ENCODE data around the gene DHCR7. TPM values are rescaled to one million over a fixed set of nuclear protein-coding genes. Genes with fewer than 3 reads are reported as not detected.
"Not testable (repeated sequence)": the region's sequence is repeated elsewhere in the genome, so short reads cannot be mapped to it uniquely, and the experiment has no call there.

The DHCR7 gene
- total RNA-seq, 1 experiment from 2014 or later: 15.4 TPM

DNA sequence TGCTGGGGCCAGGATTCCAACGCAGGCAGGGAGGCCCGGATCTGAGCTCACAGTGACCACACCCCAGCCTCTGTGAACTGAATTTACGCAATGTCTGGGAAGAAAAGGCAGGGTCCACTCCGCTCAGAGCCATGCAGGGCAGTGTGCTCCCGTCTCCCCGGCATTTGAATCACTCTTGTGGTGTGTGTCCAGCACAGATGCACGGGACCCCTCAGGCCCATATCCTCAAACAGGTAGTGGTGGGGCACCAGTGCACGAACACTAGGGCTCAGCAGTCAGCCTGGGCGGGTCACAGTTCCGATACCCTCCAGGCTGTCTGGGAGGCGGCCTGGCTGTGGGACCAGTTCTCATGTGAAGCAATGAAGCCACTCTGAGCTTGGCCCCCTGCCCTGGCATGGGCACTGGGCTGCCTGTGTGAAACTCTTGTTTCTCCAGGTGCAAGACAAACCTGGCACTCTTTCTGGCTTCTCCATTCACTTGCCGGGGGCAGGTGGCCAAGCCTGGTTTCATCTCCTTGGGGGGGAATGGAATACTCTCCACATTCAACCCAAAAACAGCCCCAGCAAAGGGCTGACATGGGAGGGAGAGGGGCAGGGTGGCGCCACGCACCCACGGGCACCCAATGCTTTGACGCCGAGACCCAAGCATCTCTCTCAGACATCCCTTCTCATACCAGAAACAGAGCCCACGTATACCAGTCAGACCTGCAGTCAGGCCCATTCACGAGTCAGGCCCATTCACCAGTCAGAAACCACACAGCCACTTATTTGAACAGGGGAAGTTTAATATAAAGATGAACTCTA, 14.3 kb downstream of the DHCR7 start:
- DNase-seq (ENCODE audit: low read depth in 1 of 2, low spot score in 2 of 2): no peak
- Histone ChIP-seq H3K27ac (no peak overlapping the region), H3K4me1 (replicated peaks) (no peaks in the 10 kb centered on the region), H3K4me3 (no peak overlapping the region), H3K9me3 (replicated peaks) (no peaks in the 10 kb centered on the region), H3K27me3 (replicated peaks) (no peaks in the 10 kb centered on the region), H3K36me3 (no peaks in the 10 kb centered on the region)

DNA sequence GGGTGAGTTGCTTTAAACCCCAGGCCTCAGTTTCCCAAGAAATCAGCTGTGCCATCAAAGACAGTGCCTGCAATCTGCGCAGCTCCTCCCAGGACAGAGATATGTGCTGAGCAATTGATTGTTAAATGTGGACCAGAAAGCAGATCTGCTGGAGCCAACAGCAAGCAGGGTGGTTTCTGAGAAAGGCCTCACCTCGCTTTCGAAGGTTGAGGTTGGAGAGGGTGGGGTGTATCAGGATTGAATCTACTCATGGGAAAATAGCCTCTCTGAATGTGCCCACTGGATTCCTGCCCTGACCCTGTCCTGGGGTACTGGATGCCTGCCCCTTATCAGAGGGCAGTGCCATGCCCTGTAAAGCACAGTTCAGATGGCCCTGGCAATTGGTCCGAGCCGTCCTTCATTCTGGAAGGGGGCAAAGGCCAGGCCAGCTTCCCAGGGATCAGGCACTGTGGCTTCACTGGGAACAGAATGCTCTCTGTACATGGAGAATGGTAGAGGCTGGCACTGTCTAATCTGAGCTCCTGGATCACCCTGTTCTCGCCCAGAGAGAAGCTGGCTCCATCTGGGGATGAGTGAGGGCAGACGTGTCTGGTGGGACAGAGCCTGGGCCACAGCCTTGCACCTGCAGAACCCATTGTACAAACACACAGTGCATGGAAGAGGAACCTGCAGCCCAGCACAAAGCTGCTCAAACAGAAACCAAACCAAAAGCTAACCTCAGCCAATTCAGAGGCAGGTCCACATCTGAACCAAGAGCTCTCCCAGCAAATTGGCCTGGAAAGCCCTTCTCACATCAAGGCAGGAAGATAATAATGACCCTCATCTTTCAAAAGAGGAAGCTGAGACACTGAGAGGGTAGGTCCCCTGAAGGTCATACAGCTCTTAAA, 15.2 kb downstream of the DHCR7 start:
- Histone ChIP-seq H3K4me1 (replicated peaks) (no peaks in the 10 kb centered on the region), H3K36me3 (no peaks in the 10 kb centered on the region), H3K27ac (no peak overlapping the region), H3K9me3 (replicated peaks) (no peaks in the 10 kb centered on the region), H3K4me3 (no peak overlapping the region), H3K27me3 (replicated peaks) (no peaks in the 10 kb centered on the region)
- DNase-seq (ENCODE audit: low read depth in 1 of 2, low spot score in 2 of 2): no peak

DNA sequence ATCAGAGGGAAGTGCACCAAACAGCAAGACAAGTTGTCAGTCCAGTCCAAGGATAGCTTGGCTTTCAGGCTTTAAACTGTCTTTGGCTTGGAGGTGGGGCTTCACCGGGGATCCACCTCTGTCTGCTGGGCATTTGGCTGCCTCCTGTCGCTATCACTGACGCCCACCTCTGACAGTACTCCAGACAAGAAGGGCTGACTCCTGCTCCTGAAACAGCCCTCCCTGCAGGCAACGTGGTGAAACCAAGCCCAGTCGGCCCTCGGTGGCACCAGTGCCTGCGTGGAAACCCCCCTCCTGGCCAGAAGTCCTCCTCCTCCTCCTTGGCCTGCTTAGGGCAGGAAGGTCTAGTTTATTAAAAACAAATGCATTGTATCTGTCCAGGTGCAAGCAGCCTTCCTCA, 16.9 kb downstream of the DHCR7 start:
- no peaks in the 10 kb centered on the region for H3K36me3 ChIP-seq
- H3K27me3 ChIP-seq (replicated peaks): no peaks in the 10 kb centered on the region
- H3K4me1 ChIP-seq (replicated peaks): no peaks in the 10 kb centered on the region
- H3K9me3 ChIP-seq (replicated peaks): no peaks in the 10 kb centered on the region
- no peak overlapping the region for H3K27ac ChIP-seq
- no peak overlapping the region for H3K4me3 ChIP-seq
- no peak for DNase-seq (ENCODE audit: low read depth in 1 of 2, low spot score in 2 of 2)

DNA sequence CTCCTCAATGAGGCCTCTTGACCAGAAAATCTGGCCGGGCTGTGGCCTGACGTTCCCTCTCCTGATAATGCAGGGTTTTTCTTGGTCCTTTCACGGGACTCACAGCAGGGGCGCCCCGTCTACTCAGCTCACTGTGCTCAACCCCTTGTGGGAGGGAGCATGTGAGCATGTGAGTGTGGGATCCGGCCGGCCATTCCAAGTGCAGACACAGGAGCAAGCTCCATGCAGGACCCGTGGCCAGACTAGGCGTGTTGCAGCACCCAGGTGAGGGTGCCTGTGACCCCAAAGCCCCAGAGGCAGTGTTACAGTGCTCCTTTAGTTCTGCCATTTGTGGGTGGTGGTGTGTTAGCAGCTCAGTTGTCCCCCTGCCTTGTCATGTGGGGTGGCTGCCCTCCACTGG, 18.0 kb downstream of the DHCR7 start:
- H3K4me3 ChIP-seq: no peak overlapping the region
- no peak for DNase-seq (ENCODE audit: low read depth in 1 of 2, low spot score in 2 of 2)
- no peaks in the 10 kb centered on the region for H3K9me3 ChIP-seq (replicated peaks)
- no peaks in the 10 kb centered on the region for H3K36me3 ChIP-seq
- H3K27ac ChIP-seq: no peak overlapping the region
- H3K4me1 ChIP-seq (replicated peaks): no peaks in the 10 kb centered on the region
- H3K27me3 ChIP-seq (replicated peaks): no peaks in the 10 kb centered on the region

DNA sequence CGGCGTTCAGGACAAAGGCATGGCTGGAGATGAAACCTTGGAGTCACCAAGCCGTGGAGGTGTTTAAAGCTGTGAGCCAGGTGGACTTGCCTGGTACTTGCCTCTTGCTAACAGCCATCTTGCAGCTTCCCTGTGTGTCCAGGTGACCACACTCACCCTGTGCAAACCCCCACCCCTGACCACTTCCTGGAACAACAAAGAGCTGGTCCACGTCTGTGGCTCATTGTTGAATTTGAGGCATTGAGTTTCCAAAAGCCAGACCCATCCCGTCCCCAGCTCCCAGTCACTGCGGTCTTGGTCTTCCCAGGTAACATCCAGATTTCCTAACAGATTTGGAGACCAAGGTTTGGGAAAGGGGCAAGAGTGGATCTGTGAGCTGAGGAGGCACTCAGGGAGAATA, 18.5 kb downstream of the DHCR7 start:
- no peak overlapping the region for H3K27ac ChIP-seq
- H3K9me3 ChIP-seq (replicated peaks): no peaks in the 10 kb centered on the region
- H3K4me1 ChIP-seq (replicated peaks): no peaks in the 10 kb centered on the region
- no peaks in the 10 kb centered on the region for H3K36me3 ChIP-seq
- DNase-seq (ENCODE audit: low read depth in 1 of 2, low spot score in 2 of 2): no peak
- H3K4me3 ChIP-seq: no peak overlapping the region
- no peaks in the 10 kb centered on the region for H3K27me3 ChIP-seq (replicated peaks)

DNA sequence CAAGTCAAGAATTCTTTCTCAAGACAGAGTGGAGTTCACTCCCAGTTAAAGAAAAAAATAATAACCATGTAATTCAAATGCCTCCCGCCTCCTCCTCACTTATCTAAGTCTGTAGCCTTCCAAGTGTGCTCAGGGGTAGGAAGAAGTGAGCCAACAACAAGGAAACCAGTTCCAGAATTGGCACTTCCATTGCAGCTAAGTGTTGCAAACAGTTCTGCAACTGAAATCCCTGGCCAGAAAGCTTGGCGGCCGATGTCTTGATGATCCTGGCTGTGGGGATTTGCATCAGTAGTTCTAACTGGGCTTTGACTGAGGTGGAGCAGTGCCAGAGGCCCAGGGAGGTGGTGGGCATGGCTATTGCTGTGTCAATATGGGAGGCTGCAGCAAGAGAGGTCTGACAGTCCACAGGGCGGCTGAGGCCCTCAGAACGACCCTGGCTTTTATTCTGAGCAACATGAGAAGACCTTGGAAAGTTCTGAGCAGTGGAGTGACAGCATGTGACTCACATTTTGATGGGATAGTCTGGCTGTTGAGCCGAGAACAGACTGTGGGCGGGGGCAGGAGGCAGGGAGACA, 19.2 kb downstream of the DHCR7 start:
- H3K4me3 ChIP-seq: no peak overlapping the region
- DNase-seq (ENCODE audit: low read depth in 1 of 2, low spot score in 2 of 2): no peak
- H3K36me3 ChIP-seq: no peaks in the 10 kb centered on the region
- H3K27ac ChIP-seq: no peak overlapping the region
- H3K9me3 ChIP-seq (replicated peaks): no peaks in the 10 kb centered on the region
- no peaks in the 10 kb centered on the region for H3K27me3 ChIP-seq (replicated peaks)
- no peaks in the 10 kb centered on the region for H3K4me1 ChIP-seq (replicated peaks)

DNA sequence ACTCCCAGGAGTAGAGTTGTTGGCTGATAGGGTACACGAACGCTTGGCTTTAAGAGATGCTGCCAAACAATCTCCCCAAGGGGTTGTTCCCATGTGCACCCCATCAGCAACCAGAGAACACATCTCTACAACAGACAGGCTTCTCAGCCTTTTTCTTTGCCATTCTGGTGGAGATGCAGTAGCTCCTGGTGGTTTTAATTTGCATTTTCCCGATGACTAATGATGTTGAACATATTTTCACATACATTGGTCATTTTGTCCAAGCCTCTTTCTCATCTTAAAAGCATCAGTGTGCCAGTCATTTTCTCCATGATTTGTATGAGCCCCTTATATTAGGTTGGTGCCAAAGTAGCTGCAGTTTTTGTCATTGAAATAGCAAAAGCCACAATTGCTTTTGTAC, 21.8 kb downstream of the DHCR7 start:
- H3K4me3 ChIP-seq: no peak overlapping the region
- no peak for DNase-seq (ENCODE audit: low read depth in 1 of 2, low spot score in 2 of 2)
- H3K27me3 ChIP-seq (replicated peaks): no peaks in the 10 kb centered on the region
- no peaks in the 10 kb centered on the region for H3K9me3 ChIP-seq (replicated peaks)
- H3K4me1 ChIP-seq (replicated peaks): no peaks in the 10 kb centered on the region
- no peak overlapping the region for H3K27ac ChIP-seq
- no peaks in the 10 kb centered on the region for H3K36me3 ChIP-seq

DNA sequence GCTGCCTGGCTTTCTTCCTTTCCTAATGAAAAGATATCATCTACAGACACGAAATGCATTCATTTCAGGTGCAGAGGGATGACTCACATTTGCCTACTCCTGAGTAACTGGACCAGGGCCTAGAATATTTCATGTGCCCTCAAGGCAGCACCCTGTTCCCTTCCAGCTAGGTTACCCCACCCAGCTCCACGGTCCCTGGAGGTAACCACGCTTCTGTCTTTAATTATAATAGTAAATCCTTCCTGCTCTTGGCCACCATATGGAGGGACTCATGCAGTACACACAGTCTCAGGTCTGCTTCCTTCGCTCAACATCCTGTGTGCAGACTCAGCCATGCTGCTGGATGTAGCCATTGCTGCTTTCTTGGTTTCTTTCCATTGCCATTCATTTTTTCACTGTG, 22.3 kb downstream of the DHCR7 start:
- Histone ChIP-seq H3K9me3 (replicated peaks) (no peaks in the 10 kb centered on the region), H3K27ac (no peak overlapping the region), H3K4me1 (replicated peaks) (0 out of 2 replicates have a peak, but pooled peaks cover 3% of the 10 kb centered on the region), H3K4me3 (no peak overlapping the region), H3K27me3 (replicated peaks) (no peaks in the 10 kb centered on the region), H3K36me3 (no peaks in the 10 kb centered on the region)
- no peak for DNase-seq (ENCODE audit: low read depth in 1 of 2, low spot score in 2 of 2)

DNA sequence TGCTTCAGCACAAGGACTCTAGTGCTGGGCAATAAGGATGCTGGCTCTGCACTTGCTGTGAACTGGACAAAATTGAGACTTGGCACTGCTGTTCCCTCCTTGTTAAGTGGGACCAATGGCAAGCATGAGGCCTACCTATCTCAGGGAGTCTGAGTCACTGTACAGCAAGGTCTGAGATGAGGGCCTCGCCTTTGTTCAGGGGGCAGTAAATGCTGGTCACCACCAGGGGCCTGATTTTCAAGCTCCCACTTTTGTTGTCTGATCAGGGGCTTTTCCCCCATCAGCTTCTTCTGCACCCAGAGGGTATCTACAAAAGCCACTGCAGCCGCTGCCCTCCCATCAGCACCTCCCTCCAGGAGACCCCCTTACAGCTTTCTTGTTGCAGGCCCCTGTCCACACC, 22.8 kb downstream of the DHCR7 start:
- Histone ChIP-seq H3K4me3 (no peak overlapping the region), H3K27me3 (replicated peaks) (no peaks in the 10 kb centered on the region), H3K27ac (no peak overlapping the region), H3K4me1 (replicated peaks) (peaks cover 8% of the 10 kb centered on the region; the same call in 1 of the 2 replicates), H3K36me3 (no peaks in the 10 kb centered on the region), H3K9me3 (replicated peaks) (no peaks in the 10 kb centered on the region)
- no peak for DNase-seq (ENCODE audit: low read depth in 1 of 2, low spot score in 2 of 2)

DNA sequence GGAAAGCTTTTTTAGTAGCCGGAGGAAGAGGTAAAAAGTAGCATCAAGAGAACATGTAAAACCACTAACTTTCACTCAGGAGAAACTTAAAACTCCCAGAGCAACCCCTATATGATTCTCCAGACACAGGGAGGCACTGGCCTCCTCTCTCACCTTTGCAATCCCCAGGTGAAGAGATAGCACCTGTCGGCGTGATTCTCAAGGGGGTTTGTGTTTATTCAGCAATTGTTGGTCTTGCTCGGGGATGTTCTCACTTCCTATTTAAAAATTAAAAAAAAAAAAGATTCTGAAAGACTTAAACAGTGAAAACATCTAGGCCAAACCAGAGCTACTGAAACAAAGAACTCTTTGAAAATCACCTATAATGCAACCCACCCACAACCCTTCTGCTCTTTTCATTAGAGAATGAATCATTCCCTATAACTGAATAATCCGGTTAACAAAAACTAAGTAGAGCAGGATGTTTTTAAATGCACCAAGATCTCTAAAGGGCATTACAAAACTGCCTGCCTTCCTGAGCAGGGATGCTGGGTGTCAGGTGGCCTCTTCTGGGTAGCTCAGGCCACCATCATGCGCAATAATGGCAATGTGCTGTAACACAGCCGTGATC, 24.9 kb downstream of the DHCR7 start:
- Histone ChIP-seq H3K27ac (no peak overlapping the region), H3K36me3 (no peaks in the 10 kb centered on the region), H3K27me3 (replicated peaks) (no peaks in the 10 kb centered on the region), H3K4me1 (replicated peaks) (peaks cover 8% of the 10 kb centered on the region; the same call in 1 of the 2 replicates), H3K9me3 (replicated peaks) (no peaks in the 10 kb centered on the region), H3K4me3 (no peak overlapping the region)
- DNase-seq (ENCODE audit: low read depth in 1 of 2, low spot score in 2 of 2): no peak

DNA sequence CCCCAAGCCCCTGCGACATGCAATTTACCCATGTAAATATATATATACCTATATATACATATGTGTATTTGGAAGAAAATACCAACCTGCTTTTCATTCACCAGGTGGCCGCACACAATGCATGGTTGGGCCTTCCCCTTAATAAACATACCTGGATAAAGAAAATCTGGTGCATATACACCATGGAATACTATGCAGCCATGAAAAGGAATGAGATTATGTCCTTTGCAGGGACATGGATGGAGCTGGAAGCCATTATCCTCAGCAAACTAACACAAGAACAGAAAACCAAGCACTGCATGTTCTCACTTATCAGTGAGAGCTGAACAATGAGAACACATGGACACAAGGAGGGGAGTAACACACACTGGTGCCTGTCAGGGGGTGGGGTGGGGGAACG, 25.9 kb downstream of the DHCR7 start:
- H3K27ac ChIP-seq; H3K36me3 ChIP-seq; H3K9me3 ChIP-seq (replicated peaks); H3K4me3 ChIP-seq; H3K4me1 ChIP-seq (replicated peaks); DNase-seq (ENCODE audit: low read depth in 1 of 2, low spot score in 2 of 2); H3K27me3 ChIP-seq (replicated peaks): not testable (repeated sequence)

DNA sequence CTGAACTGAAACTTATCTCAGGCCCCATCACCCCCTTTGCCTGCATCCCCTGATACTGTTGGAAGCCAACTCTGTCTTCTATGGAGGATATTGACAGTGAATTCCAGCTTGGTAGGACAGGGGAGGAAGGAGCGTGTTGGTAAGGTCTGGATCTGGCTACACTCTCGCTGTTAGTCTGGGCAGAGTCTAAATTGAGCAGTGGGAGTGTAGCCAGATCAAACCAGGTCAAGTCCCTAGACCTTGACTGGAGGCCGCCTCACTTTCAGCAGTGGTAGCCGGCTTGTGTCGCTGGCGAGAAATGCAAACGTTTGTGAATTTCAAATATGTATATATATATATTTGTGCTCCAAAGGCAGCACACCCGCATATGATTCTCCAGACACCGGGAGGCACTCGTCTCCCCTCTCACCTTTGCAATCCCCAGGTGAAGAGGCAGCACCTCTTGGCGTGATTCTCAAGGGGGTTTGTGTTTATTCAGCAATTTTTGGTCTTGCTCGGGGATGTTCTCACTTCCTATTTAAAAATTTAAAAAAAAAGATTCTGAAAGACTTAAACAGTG, 26.7 kb downstream of the DHCR7 start:
- H3K4me3 ChIP-seq: no peak overlapping the region
- H3K9me3 ChIP-seq (replicated peaks): no peaks in the 10 kb centered on the region
- no peaks in the 10 kb centered on the region for H3K36me3 ChIP-seq
- no peaks in the 10 kb centered on the region for H3K27me3 ChIP-seq (replicated peaks)
- no peak overlapping the region for H3K27ac ChIP-seq
- H3K4me1 ChIP-seq (replicated peaks): peaks cover 8% of the 10 kb centered on the region; the same call in 1 of the 2 replicates
- DNase-seq (ENCODE audit: low read depth in 1 of 2, low spot score in 2 of 2): no peak

DNA sequence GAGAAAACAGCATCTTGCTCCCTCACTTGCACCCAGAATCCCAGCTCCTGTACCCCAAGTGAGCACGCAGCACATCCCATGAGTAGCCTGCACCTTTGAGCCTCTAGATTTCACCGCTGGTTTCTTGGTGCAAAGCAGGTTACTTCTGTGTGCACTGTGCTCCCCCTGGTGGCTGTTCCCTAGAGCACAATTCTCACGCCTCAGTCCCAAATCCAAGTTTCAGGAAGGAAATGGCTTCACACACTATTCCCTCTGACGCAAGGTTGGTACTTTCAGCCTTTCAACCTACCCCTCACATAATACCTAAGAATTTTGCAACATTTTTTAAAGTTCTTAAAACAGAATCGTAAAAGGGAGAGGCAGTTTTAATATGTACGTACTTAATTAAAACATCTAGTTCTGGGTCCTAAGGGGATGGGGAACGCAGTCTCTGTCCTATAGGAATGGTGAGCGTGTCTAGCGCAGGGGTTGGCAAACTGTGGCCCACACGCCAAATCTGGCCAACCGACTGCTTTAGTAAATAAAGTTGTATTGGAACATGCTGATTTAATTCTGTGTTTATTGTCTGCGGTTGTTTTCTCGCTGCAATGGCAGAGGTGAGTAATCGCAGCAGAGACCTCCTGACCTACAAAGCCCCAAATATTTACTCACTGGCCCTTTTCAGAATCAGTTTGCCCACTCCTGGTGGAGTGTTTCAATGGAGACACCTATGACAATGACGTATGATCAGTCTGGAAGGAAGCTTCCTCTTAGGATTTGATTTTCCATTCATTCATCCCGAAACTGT, 27.5 kb downstream of the DHCR7 start:
- H3K36me3 ChIP-seq: no peaks in the 10 kb centered on the region
- H3K27ac ChIP-seq: no peak overlapping the region
- peak in 1 of 2 experiments; percentile 20 for DNase-seq (ENCODE audit: low read depth in 1 of 2, low spot score in 2 of 2)
- H3K4me3 ChIP-seq: no peak overlapping the region
- no peaks in the 10 kb centered on the region for H3K27me3 ChIP-seq (replicated peaks)
- H3K9me3 ChIP-seq (replicated peaks): no peaks in the 10 kb centered on the region
- peaks cover 8% of the 10 kb centered on the region; the same call in 1 of the 2 replicates for H3K4me1 ChIP-seq (replicated peaks)
